NCI-H2227 treated with DMSO at 0.1 percent for 48 hours (cell line): ENCODE data around the gene SCUBE2.

ENCODE experiments used
- DNase-seq: peaks from one replicate; lab custom pipeline; 2025; lab: John Stamatoyannopoulos, UW

The SCUBE2 gene

DNA sequence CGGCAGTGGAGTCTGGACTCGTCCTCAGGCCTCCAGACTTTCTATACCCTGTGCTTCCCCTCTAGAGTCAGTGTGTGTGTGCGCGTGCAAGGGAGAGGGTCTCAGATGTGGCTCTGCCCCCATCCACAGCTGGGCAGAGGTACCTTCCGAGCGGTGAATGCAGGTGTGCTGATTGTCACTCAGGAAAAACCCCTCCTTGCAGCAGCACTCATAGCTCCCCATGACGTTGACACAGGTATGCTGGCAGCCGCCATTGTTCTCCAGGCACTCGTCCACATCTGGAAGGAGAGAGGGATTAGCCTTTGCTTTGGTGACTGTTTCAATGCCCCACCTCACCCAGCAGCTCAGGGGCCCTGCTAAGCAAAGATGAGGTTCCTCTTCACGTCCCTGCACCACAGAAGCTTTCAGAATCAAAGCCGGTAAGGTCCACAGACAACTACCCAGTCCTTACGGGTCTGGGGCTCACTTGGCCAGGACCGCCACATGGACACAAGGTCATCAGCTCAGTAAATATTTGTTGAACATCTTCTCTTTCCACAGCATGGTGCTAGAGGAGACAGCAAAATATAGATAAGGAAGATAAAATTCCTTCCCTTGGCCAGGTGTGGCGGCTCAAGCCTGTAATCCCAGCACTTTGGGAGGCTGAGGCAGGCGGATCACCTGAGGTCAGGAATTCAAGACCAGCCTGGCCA lies 16.9 kb downstream of the SCUBE2 start:
- DNase-seq = no peak

DNA sequence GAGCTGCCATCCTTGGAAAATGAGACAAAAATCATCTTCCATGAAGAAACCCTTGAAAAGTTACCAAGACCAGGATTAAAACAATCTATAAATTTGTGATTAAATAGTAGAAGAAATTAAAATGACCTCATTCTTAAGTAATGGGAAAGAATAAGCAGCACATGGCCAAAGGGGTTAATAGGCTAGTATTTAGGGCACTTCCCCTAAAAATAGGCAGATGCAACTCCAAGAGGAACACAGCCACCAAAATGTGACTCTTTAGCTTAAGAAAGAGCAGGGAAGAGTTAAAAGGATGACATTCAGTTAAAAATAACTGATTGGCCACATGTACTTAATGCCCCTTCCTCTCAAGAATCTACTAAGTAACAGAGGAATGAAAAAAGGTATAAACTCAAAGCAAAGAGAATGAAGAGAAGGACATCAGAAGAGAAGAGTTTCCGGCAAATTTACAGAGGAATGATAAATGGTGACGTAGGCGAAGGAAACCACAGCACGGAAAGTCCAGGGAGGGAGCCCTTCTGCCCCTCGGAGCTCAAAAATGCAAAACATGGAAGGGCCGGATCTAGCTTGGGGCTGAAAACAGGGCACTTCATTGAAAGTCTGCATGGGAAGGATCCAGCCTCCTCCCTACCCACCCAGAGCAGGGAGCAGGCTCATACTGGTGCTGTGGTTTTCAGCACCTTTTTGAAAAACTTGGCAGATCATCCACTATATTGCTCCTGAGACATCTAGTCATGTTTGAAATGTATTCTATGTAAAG lies 17.8 kb downstream of the SCUBE2 start:
- DNase-seq = no peak

DNA sequence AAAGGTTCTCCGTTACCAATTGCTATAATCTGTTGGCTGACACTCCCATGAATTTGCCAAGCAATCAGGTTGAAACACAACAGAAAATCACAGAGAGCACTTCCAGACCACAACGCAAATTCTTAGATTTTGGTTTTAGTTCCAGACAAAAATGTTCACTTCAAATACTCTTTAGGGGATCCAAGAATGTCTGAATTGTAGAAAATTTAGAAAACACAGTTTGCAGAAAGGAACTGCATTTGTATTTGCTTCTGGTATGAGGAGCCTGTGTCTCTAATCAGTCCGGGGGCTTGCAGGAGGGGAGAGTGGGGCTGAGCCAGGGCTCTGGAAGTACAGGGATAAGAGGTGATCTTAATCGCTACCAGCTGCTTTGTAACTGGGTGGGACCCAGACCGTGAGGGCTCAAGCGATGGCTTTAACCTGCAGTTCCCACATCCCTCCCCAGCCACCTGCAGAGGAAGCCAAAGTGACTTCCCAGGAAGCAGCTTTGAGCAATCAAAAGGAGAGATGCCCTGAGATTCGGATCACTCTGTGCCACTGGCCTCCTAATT lies 18.7 kb downstream of the SCUBE2 start:
- no peak for DNase-seq

DNA sequence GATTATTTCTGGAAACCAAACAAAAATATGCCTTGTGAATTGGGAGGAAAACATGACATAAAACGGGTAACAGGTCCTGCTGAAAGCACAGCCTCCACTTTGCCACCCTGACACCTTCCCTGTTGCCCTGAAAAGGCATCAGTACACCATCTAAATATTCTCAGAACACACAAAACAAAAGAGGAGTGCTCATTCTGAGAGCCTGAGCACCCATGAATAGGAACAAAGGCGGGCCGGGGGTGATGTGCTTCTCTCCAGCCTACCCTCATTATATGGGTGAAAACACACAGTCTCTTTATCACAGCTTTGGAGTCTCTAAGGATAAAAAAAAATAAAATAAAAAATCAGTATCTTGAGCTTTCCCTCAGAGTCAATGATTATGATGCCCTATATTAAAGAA lies 19.7 kb downstream of the SCUBE2 start:
- no peak for DNase-seq

DNA sequence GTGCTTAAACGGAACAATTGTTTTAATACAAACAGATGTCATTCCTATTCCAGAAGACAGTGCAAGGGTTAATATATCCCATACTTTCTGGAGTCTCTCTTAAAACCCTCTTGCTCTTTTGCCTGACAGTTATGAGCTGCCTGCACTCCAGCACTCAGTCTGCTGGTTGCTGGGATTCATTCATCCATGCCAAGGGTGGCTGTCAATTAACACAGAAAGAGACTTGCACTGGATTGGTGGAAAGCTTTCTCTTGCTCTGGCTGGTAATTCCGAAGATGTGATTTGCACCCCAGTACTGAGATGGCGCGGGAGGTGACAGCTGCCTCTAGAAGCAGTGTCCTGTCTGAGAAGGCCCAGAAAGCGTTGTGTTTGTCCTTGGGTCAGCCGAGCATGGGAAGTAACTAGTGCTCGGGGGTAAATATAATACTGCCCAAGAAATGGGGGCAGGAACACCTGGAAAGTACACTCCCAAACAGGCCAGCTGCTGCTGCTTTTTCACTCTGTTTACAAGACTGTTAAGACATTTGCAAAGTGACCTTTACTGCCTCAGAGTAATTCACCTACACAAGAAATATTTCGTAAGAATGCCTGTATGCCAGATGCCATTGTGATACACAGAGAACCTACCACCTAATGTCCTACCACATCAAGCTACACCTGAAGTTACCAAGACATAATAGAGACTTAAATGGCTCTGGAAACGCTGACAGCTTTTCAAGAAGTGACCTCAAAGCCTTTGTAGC lies 20.5 kb downstream of the SCUBE2 start:
- no peak for DNase-seq

DNA sequence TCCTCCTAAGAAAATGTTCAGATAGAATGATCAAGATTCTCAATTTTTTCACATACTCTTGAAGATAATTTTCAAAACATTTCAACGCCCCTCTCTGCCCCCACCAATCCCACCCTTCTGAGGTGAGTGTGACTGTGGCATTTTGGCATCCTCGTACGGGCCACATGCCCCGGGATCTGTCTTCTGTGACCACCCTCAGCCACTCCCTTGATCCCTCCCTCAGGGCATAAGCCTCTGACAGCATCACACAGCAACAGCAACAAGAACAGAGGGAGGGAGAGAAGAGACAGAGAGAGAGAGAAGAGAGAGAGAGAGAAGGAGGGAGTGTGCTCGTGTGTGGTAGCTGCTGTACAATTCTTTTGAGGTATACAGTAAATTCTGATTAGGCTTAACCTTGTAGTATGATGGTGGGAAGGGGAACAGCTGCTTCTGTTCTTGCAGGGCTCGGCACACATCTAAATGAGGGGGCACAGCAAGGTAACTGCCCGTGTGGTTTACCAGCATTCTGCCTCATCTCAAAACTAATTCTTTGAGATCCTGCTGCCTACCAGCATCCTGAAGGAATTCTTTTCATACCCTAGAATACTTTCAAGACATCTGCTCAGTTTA lies 21.4 kb downstream of the SCUBE2 start:
- DNase-seq = no peak

DNA sequence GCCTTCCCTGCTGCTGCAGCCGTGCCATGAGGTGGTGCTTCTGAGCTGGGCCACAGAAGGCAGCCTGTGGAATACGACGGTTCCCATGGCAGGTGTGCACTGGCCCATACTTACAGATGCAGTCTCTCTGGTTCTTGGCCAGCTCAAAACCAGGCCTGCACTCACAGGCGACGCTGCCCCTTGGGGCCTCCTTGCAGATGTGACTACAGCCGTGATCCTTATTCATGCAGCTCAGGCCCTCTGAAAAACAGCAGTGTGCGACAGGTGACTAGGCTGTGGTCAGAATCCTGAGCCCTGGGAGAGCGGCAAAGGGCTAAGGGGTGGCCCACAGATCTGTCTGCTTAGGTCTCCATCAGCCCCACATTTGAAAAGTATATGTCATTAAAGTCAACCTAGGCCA lies 22.1 kb downstream of the SCUBE2 start:
- DNase-seq = no peak

DNA sequence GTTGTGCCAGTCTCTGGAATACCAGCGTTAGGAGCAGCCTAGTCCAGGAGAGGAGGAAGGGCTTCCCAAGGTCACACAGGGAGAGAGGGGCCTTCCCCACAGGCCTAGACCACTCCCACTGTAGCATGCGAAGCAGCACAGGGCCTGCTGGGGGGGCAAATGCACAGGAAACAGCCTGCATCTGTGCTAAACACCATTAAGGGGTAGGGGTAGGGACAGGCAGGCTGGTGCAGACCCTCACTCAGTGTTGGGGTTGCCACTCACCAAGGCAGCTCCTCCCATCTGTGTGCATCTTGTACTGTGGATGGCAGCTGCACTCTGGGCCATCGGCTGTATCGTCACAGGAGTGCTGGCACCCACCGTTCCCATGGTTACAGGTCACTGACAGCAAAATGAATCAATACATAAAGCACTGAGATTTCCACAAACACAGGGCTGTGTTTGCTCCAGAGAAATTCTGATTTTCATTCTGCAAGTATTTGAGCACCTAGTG lies 24.9 kb downstream of the SCUBE2 start:
- peak; percentile 69 for DNase-seq

DNA sequence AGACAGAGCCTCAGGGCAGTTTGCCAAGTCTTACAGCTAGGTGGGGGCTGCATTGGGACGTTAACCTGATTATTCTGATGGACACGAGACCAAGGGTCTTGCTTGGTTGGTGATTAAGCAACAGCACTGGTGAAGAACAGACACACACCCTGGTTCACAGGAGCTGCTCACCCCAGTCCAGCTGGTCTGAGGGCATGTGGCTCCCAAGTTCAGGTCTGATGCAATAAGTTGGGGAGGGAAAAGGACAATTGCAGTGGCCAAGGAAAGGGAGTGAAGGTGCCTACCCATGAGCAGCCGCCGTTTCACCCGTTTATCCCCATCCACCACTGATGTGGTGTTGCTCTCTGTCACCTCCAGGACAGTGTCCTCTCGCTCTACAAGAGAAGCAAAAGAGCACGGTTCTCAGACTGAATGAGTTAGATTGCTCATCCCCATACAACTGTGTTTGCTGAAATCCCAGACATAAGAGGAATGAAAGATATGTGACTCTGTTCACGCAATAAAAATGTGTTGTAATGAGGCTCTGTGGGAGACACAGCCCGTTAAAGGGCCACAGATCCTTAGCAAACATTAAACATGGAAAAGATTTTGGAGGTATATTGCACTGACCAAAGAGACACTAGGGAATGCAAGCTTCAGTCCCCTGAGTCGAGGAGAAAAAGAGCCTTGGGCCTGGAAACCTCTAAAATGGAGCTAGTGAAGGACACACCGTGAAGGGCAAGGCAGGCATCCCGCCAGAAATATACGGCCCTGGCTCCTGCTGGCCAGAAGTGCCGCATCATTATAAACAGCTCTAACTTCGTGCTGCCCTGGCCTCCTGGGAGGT lies 25.6 kb downstream of the SCUBE2 start:
- DNase-seq = no peak

DNA sequence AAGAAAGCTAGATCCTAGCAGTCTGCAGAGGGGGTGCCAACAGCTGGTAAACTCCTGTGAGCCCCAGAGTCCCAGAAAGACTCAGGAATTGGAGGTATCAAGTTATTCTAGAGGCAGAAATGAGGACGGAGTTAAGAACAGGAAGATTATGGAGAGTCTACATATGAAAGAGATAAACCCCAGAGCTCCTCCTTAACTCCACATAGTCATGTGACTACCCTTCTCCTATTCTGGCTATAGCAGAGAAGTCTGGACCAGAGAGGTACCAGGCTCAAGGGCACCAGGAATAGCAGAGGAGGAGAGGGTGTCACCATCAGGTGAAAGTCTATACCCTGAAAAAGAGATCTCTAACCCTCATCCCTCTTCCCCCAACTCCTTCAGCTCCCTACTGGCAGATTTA lies 29.6 kb downstream of the SCUBE2 start:
- no peak for DNase-seq

DNA sequence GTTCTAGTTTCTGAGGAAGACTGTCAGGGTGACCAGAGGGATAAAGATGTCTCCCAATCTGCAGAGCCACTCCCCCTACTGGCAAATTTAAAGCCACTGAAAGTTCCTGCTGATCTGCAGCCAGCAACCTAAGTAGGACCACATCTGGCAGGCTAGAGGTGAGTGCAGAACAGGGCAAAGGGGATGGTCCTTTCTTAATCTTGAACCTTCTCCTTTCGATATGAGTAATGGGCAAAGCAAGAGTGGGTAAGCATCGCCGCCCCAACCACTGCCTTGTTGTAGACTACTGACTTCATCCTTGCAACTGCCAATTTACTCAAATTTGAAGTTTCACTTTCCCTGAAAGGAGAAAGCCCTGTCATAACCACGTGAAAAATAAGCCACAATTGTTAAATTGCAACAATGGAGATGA lies 30.7 kb downstream of the SCUBE2 start:
- DNase-seq = no peak

DNA sequence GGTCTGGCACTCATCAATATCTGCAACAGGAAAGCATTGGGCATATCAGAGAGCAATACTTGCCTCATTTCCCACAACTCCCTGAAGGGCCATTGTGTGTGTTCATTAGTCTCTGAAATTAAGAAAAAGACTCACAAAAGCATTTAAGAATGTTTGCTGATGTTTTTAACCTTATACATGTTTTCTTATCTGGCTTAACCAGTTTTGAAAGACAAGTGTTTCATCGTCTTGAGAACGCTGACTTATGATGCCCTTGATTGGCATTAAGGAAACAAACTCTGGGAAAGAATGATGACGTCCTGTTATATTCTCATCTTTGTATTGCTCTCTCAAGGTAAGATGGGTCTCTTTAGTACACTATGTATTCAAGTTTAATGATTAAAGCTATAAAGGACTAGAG lies 32.0 kb downstream of the SCUBE2 start:
- no peak for DNase-seq

DNA sequence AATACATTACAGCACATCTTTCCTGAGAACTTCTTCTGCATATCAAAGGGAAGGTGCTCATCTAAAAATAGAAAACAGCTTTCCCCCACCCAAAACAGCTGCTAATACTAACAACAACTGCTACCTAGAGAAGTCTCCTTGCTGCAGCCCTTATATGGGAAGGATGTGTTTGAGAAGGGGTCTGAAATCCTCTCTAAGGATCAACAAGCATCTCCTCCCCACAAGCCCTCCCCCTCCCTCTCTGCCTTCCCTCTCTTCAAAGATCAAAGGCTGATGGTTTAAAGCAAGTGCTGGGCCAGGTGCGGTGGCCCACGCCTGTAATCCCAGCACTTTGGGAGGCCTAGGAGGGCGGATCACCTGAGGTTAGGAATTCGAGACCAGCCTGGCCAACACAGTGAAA lies 33.5 kb downstream of the SCUBE2 start:
- DNase-seq = no peak

DNA sequence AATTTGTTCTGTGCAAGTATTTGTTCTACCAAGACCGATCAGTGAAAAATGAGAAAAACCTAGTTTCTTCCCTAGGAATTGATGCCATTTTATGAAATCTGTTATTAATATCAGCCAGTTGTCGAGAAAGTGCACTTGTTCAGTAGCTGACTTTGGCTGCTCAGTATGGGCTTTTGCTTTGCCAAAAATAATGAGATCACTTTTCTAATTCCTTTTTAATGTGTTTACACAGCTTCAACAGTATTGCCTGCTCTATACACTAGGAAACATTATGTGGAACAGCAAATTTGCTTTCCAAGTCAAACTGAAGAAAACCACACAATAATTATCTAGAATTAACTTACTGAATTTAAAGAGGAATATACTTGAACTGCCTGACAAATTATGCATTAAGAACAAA lies 34.4 kb downstream of the SCUBE2 start:
- no peak for DNase-seq

DNA sequence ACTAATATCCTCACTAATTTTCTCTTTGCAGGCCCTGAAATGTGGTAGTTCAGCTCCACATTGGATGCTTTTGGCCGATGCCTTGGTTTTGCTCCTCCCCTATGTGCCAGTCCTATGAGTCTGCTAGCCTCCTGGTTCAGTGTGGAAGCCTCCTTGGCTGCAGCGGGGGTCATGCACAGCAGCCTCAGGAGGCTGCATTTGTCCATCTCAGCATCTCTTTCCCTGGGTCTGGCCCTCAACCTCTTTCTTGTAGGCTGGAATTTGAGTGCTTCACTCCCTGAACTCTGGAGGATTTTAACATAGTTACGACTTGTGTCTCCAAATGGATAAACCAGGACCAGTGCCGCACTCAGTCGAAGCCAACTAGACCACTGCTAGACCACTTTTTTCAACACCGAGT lies 34.9 kb downstream of the SCUBE2 start:
- DNase-seq = no peak

DNA sequence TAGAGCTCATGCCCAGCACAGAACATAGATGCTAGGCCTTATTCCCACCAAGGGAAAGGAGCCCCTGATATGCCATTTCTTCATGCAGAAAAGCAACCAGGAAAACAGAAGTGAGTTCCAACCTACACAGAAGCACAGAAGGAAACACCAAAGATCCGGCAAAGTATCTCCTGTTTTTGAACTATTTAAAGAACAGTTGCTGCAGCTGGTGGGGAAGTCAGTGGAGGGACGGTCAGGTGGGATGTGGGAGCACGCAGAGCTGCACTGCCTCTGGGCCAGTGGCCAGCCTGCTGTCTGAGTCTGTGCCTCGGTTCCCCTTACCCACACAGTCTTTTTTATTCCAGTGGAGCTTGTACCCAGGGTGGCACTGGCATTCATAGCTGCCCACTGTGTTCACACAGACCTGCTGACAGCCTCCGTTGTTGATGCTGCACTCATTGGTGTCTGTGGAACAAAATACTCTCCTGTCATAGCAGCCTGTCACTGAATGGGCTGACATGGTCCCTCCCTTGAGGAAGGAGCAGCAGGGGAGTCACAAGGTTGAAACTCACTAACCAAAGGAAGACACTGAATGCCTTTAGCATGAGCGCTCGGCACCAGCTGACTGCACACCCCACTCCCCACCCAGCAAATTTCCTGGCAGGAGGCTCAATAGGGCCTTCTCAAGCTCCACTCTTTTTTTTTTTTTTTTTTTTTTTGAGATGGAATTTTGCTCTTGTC lies 37.9 kb downstream of the SCUBE2 start:
- DNase-seq = no peak

DNA sequence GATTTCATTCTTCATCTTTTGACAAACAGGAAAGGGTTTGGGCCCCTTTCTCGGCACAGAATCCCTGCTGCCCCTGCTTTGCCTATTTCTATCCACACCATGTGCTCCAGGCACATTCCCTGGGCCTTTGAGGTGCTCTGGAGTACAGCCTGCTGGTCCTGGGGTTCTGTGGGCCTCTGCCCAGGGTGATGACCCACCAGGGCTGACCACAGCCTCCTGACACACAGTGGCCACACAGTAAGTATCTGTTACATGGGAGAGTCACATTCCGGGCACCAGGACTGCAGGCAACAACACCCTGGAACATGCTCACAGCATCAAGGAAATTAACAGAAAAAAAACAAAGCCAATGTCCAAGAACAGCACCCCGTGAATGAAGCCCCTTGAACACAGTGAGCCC lies 39.1 kb downstream of the SCUBE2 start:
- no peak for DNase-seq

DNA sequence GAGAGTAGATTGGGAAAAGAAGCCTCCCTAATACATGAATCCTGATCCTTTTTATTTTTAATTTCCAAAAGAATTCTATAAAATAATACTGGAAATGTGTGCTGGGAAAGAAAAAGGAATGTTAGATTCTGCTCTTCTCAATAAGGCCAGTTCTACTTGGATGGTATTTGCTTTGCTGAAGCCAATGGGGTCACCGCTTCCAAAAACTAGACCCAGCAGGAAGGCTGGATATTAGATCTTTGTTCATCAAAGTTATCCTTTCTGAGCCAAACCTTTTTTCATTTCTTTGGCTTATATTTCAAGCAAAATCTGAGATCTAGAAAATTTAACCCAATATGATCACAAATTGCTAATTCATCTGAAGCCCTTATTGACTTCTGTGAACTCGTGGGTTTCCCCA lies 41.4 kb downstream of the SCUBE2 start:
- no peak for DNase-seq

DNA sequence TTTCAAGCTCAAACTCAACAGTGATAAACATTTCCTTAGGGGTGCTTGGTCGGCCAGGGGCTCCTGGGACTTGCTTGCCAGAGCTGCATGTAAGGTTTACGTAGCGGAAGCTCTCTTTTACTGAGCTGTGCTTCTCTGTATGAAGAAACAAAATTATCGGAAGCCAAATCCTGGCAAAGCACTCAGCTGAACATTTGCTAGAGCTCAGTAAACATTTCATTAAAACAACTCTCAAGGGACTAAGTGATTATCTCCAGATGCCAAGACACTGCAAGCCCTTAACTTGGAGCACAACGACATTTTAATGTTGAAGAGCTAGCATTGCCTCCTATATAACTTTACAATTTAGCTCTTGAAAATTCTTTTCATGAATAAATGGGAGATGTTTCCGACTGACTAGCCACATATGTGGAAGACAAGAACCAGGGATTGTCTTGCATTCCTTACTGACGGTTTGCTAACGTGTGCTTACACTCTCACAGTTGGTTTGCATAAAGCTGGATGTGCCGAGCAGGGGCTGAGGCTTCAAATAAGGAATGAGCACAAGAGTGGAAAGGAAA lies 43.4 kb downstream of the SCUBE2 start:
- DNase-seq = no peak

DNA sequence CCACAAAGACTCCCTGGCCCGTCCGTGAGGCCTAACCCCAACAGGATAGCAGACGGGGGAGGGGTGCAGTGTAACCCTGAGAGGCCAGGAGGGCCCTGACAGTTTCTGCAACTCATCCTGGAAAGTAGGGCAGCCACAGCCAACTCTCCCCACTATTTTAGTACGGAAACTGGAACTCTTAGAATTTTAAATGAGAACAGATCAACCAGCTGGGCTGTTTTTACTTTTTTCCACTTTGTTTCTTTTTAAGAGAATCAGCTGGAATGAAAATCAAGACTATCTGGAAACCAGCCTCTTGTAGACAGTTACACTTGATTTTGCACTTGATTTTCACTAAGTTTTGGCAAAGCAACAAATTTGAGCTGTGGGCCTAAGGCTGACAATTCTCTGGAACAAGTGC lies 44.9 kb downstream of the SCUBE2 start:
- DNase-seq = no peak
